Measurements from ENCODE around the gene SLC9A3. TPM values are rescaled to one million over a fixed set of nuclear protein-coding genes. Genes with fewer than 3 reads are reported as not detected.

Gene SLC9A3
- total and polyA plus RNA-seq, 4 donors: 0.94 to 3.8 (median 1.5) TPM

- WGBS, 2 donors: 75 to 88% methylated on average over 16 to 17 of the region's 17 CpGs
These were observed 16.8 kb upstream of the SLC9A3 start for GRCh38 chr5:540906-541538.

DNA sequence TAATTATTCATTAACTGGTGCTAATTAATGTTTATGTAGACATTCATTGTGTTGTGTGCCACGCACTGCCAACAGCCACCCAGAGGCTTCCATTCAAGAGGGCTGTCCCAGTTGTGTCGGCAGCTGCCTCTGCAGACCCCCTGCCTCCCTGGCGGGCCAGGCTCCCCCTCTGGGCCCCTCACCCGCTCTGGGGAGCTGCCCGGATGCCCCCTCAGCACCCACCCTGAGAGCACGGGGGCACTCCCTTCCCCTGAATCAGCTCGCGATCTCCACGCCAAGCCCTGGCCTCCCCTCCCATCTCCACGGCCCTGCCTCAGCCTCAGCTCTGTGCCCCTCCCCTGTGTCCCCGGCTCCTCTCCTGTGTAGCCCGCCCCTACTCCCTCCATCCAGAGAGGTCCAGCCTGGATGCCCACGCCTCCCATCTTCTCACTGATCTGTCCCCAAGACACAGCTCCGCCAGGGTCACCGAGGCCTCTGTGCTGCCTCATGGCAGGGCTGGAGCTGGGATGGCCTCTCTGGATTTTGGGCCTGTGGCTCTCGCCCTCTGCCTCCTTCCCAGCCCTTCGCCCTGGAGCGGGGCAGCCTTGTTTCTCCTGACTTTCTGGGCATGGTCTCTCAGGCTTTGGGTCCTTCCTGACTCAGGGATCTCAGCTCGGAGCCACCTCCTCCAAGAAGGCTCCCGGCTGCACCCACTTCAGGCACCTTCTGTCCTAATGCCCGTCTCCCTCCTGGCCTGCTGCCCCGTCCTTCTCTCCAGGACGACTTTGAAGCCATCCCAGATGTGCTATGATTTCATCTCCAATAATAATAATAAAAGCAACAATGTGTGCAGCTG is 16.0 kb upstream of the SLC9A3 start:
- Histone ChIP-seq H3K4me1 (ENCODE audit: control insufficient read depth in 5 of 5, insufficient read depth in 5 of 5, low read length in 5 of 5) (peaks cover 0 to 10% (median 0%) of the 10 kb centered on the region in 5 donors), H3K9ac (ENCODE audit: insufficient read depth in 1 of 2, low read length in 2 of 2) (no peak overlapping the region), H3K27me3 (ENCODE audit: control insufficient read depth in 3 of 3, insufficient read depth in 3 of 3, low read length in 2 of 3) (peaks cover 0 to 25% (median 6%) of the 10 kb centered on the region in 3 donors), H3K4me3 (no peak overlapping the region), H3K27ac (ENCODE audit: low read depth in 1 of 2, low read length in 1 of 2) (no peak overlapping the region), H3K9me3 (ENCODE audit: control insufficient read depth in 4 of 4, insufficient read depth in 3 of 4, low read length in 3 of 4) (peaks cover 0 to 6% (median 0%) of the 10 kb centered on the region in 4 donors), H3K36me3 (ENCODE audit: control insufficient read depth in 4 of 4, insufficient read depth in 4 of 4, low read length in 4 of 4) (no peaks in the 10 kb centered on the region)
- ATAC-seq (ENCODE audit: insufficient read depth, low FRiP score) (no peak), DNase-seq (no peak)
- TF ChIP-seq, protein P1, sequence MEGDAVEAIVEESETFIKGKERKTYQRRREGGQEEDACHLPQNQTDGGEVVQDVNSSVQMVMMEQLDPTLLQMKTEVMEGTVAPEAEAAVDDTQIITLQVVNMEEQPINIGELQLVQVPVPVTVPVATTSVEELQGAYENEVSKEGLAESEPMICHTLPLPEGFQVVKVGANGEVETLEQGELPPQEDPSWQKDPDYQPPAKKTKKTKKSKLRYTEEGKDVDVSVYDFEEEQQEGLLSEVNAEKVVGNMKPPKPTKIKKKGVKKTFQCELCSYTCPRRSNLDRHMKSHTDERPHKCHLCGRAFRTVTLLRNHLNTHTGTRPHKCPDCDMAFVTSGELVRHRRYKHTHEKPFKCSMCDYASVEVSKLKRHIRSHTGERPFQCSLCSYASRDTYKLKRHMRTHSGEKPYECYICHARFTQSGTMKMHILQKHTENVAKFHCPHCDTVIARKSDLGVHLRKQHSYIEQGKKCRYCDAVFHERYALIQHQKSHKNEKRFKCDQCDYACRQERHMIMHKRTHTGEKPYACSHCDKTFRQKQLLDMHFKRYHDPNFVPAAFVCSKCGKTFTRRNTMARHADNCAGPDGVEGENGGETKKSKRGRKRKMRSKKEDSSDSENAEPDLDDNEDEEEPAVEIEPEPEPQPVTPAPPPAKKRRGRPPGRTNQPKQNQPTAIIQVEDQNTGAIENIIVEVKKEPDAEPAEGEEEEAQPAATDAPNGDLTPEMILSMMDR (IDR thresholded peaks at IDR 0.05; ENCODE audit: control extremely low read depth, extremely low read depth): no peak
- WGBS, 2 donors: 59 to 70% methylated on average over 23 of the region's 23 CpGs

More at GRCh38 chr5:540906-541538, 16.8 kb upstream of the SLC9A3 start:
- TF ChIP-seq, protein P1 (IDR thresholded peaks at IDR 0.05; ENCODE audit: control extremely low read depth, extremely low read depth): no peak
- Histone ChIP-seq H3K9ac (ENCODE audit: insufficient read depth in 1 of 2, low read length in 2 of 2) (no peak overlapping the region), H3K9me3 (ENCODE audit: control insufficient read depth in 4 of 4, insufficient read depth in 3 of 4, low read length in 3 of 4) (peaks cover 0 to 6% (median 0%) of the 10 kb centered on the region in 4 donors), H3K36me3 (ENCODE audit: control insufficient read depth in 4 of 4, insufficient read depth in 4 of 4, low read length in 4 of 4) (no peaks in the 10 kb centered on the region), H3K4me3 (no peak overlapping the region), H3K4me1 (ENCODE audit: control insufficient read depth in 5 of 5, insufficient read depth in 5 of 5, low read length in 5 of 5) (peaks cover 0 to 8% (median 0%) of the 10 kb centered on the region in 5 donors), H3K27ac (ENCODE audit: low read depth in 1 of 2, low read length in 1 of 2) (no peak overlapping the region), H3K27me3 (ENCODE audit: control insufficient read depth in 3 of 3, insufficient read depth in 3 of 3, low read length in 2 of 3) (peaks cover 0 to 25% (median 6%) of the 10 kb centered on the region in 3 donors)
- ATAC-seq (ENCODE audit: insufficient read depth, low FRiP score) (no peak), DNase-seq (peak; percentile 48 to 63 (median 56))

DNA sequence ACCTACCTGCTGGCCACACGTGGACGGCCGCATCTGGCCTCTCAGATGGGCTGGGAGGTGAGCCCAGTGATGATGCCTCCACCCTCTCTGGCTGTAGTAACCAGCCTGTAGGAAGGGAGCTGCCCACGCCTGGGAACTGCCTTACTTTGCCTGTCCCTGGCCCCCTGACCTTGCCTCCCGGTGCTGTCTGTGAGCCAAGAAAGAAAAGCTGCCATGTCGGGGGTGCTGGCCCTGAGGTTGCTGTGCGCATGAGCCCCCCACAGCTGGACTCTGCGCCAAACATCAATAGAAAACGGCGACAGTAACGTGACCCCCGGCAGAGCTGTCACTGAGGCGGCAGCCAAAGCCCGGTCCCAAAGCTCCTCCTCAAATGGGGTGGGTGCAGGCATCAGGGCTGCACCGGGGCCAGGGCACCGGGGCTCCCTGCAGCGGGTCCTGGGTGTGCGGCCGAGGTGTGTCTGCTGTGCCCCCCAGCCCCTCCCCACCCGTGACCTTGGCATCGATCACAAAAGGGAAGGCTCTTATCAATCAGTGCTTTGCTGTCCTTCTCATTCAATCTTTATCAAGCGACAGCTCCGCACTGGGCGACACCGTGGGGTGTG is 15.3 kb upstream of the SLC9A3 start:
- Histone ChIP-seq H3K4me3 (no peak overlapping the region), H3K9ac (ENCODE audit: insufficient read depth in 1 of 2, low read length in 2 of 2) (no peak overlapping the region), H3K27ac (ENCODE audit: low read depth in 1 of 2, low read length in 1 of 2) (no peak overlapping the region), H3K9me3 (ENCODE audit: control insufficient read depth in 4 of 4, insufficient read depth in 3 of 4, low read length in 3 of 4) (peaks cover 0 to 6% (median 0%) of the 10 kb centered on the region in 4 donors), H3K4me1 (ENCODE audit: control insufficient read depth in 5 of 5, insufficient read depth in 5 of 5, low read length in 5 of 5) (peaks cover 0 to 10% (median 0%) of the 10 kb centered on the region in 5 donors), H3K27me3 (ENCODE audit: control insufficient read depth in 3 of 3, insufficient read depth in 3 of 3, low read length in 2 of 3) (peaks cover 0 to 25% (median 11%) of the 10 kb centered on the region in 3 donors), H3K36me3 (ENCODE audit: control insufficient read depth in 4 of 4, insufficient read depth in 4 of 4, low read length in 4 of 4) (no peaks in the 10 kb centered on the region)
- no peak for DNase-seq
- 37 to 56% methylated on average over 25 of the region's 25 CpGs for WGBS, 2 donors
- TF ChIP-seq, protein P1 (IDR thresholded peaks at IDR 0.05; ENCODE audit: control extremely low read depth, extremely low read depth): no peak
- ATAC-seq (ENCODE audit: insufficient read depth, low FRiP score): no peak

Data from lung (tissue), 12 donors.